SU-DHL-6 (cell line): ENCODE measurements around the gene RFX1.

Experiments
- CTCF ChIP-seq: fragments of 200-600 bp; sonication (generic); IDR thresholded peaks from one replicate; pipeline ENCODE4 v1.5.1; 2017; ENCODE audit warnings: antibody characterized with exemption, mild to moderate bottlenecking, low read length, moderate library complexity; ENCODE audit not compliant: insufficient read depth, poor library complexity, severe bottlenecking
- EZH2phosphoT487 ChIP-seq: fragments of 200-600 bp; sonication (generic), shearing (Covaris generic); conservative IDR thresholded peaks from 2 replicates; pipeline ENCODE4 v1.6.1; 2018; ENCODE audit warnings: mild to moderate bottlenecking, antibody characterized with exemption, low read length, moderate library complexity, mixed read lengths

- TF ChIP-seq CTCF (no peak), EZH2phosphoT487 (no peak)
Measured at GRCh38 chr19:14053032-14053431, 46.9 kb upstream of the RFX1 start.
